Activated CD8-positive, alpha-beta T cell treated with anti-CD3 and anti-CD28 coated beads, Interleukin-2, amount 10 ng/mL, durations not matched to agents 7 days and 5 days (primary cell): ENCODE measurements around the gene HSP90AA1. TPM values are rescaled to one million over a fixed set of nuclear protein-coding genes. Genes with fewer than 3 reads are reported as not detected.
A peak's percentile ranks its signal among the peaks of the same experiment; 100 is the strongest.
"Not testable (repeated sequence)": the region's sequence is repeated elsewhere in the genome, so short reads cannot be mapped to it uniquely, and the experiment has no call there.

Source experiments
- ATAC-seq: fragments of 150-1000 bp; cut with Tn5 transposase; one replicate; pipeline ENCODE4 v1.10.0; 2021; ENCODE audit warnings: moderate library complexity
- CTCF ChIA-PET: fragments of 350-600 bp; sonication (Branson Sonifier 250); formaldehyde crosslinking; loops from one replicate; lab custom pipeline; 2021; ENCODE audit warnings: antibody characterized with exemption; lab: Charles Lee
- POLR2A ChIA-PET: fragments of 350-600 bp; sonication (Branson Sonifier 250); formaldehyde crosslinking; loops from one replicate; lab custom pipeline; 2021; ENCODE audit warnings: antibody characterized with exemption; lab: Charles Lee
- DNase-seq: peaks from one replicate; pipeline ENCODE4 v3.0.0-alpha.2; 2020
- H3K27ac Mint-ChIP-seq: one replicate; pipeline ENCODE4 v1.8.0; 2021; ENCODE audit warnings: mild to moderate bottlenecking, mixed read lengths
- H3K27me3 Mint-ChIP-seq: one replicate; pipeline ENCODE4 v1.8.0; 2021; ENCODE audit warnings: low read depth, mixed read lengths
- H3K36me3 Mint-ChIP-seq: one replicate; pipeline ENCODE4 v1.8.0; 2021; ENCODE audit warnings: low read depth, mixed read lengths
- H3K4me1 Mint-ChIP-seq: one replicate; pipeline ENCODE4 v1.8.0; 2021; ENCODE audit warnings: low read depth, mixed read lengths
- H3K4me3 Mint-ChIP-seq: one replicate; pipeline ENCODE4 v1.8.0; 2021; ENCODE audit warnings: mild to moderate bottlenecking, mixed read lengths
- H3K9me3 Mint-ChIP-seq: one replicate; pipeline ENCODE4 v1.8.0; 2022; ENCODE audit warnings: mixed read lengths; ENCODE audit not compliant: insufficient read depth
- total RNA-seq, 2 experiments: library from RNA; stranded (reverse); gene quantifications; one replicate each; pipeline ENCODE4 v1.2.3, GENCODE V29; 2021

Gene HSP90AA1
- total RNA-seq, 2 experiments from 2014 or later = 702 to 715 TPM

- CTCF ChIA-PET = no interaction called here
- POLR2A ChIA-PET = no interaction called here
- Mint-ChIP-seq H3K4me3 (no peak overlapping the region), H3K27me3 (no peaks in the 10 kb centered on the region), H3K4me1 (peaks cover 32% of the 10 kb centered on the region), H3K36me3 (peaks cover 3% of the 10 kb centered on the region), H3K27ac (no peak overlapping the region), H3K9me3 (no peaks in the 10 kb centered on the region)
- no peak for ATAC-seq
- DNase-seq = no peak
These were observed 6.0 kb upstream of the HSP90AA1 start for GRCh38 chr14:102092806-102093205.

- H3K27me3 Mint-ChIP-seq = no peaks in the 10 kb centered on the region
- POLR2A ChIA-PET = interaction anchor here (0.6 kb wide), 1 partner anchor 234 kb away, joined by 3 read pairs; no protein-coding TSS in a partner anchor
- peaks cover 9% of the 10 kb centered on the region for H3K36me3 Mint-ChIP-seq
- no peak overlapping the region for H3K27ac Mint-ChIP-seq
- no peaks in the 10 kb centered on the region for H3K9me3 Mint-ChIP-seq
- CTCF ChIA-PET = interaction anchor here (0.9 kb wide), 1 partner anchor 130 kb away, joined by 3 read pairs; no protein-coding TSS in a partner anchor
- ATAC-seq (no peak), DNase-seq (no peak)
- peaks cover 29% of the 10 kb centered on the region for H3K4me1 Mint-ChIP-seq
- H3K4me3 Mint-ChIP-seq = no peak overlapping the region
These were observed 3.9 kb upstream of the HSP90AA1 start for GRCh38 chr14:102090713-102091112.

GRCh38 chr14:102089621-102090343 is 2.9 kb upstream of the HSP90AA1 start:
- DNase-seq (no peak), ATAC-seq (no peak)
- ChIA-PET CTCF (interaction anchor here (1.9 to 2.4 kb wide), 2 partner anchors 9 to 225 kb away, joined by 7 read pairs; no protein-coding TSS in a partner anchor), POLR2A (interaction anchor here (0.9 kb wide), 1 partner anchor 13 kb away, joined by 3 read pairs; no protein-coding TSS in a partner anchor)
- Mint-ChIP-seq H3K27me3 (no peaks in the 10 kb centered on the region), H3K4me1 (peaks cover 33% of the 10 kb centered on the region), H3K27ac (peak overlapping the region; percentile 71), H3K9me3 (no peaks in the 10 kb centered on the region), H3K36me3 (peaks cover 18% of the 10 kb centered on the region), H3K4me3 (peak overlapping the region; percentile 55)

- Mint-ChIP-seq H3K27me3 (no peaks in the 10 kb centered on the region), H3K4me3 (peak overlapping the region; percentile 94), H3K36me3 (peaks cover 34% of the 10 kb centered on the region), H3K9me3 (no peaks in the 10 kb centered on the region), H3K4me1 (peaks cover 49% of the 10 kb centered on the region), H3K27ac (peak overlapping the region; percentile 95)
- ATAC-seq = peak; percentile 7
- POLR2A ChIA-PET = interaction anchor here (0.6 to 1.4 kb wide), 5 partner anchors 51 to 231 kb away, joined by 3 to 8 read pairs (median 3); partner anchors contain the start of gene WDR20
- peak; percentile 68 for DNase-seq
- CTCF ChIA-PET = interaction anchor here (0.6 to 2.4 kb wide), 6 partner anchors 8 to 226 kb away, joined by 3 to 9 read pairs (median 7); no protein-coding TSS in a partner anchor
These were observed 1.4 kb upstream of the HSP90AA1 start for GRCh38 chr14:102088012-102088792.

GRCh38 chr14:102087762-102088011 is 843 bp upstream of the HSP90AA1 start:
- Mint-ChIP-seq H3K36me3 (peaks cover 39% of the 10 kb centered on the region), H3K27ac (peak overlapping the region; percentile 95), H3K4me1 (peaks cover 54% of the 10 kb centered on the region), H3K27me3 (no peaks in the 10 kb centered on the region), H3K4me3 (peak overlapping the region; percentile 94), H3K9me3 (no peaks in the 10 kb centered on the region)
- ChIA-PET POLR2A (interaction anchor here (0.6 to 1.4 kb wide), 4 partner anchors 52 to 231 kb away, joined by 3 to 8 read pairs (median 3); partner anchors contain the start of gene WDR20), CTCF (interaction anchor here (0.6 to 2.4 kb wide), 5 partner anchors 8 to 126 kb away, joined by 3 to 9 read pairs (median 7); no protein-coding TSS in a partner anchor)
- DNase-seq (no peak), ATAC-seq (no peak)

- DNase-seq (no peak), ATAC-seq (no peak)
- ChIA-PET CTCF (no interaction called here), POLR2A (interaction anchor here (0.6 to 0.7 kb wide), 2 partner anchors 11 to 121 kb away, joined by 3 to 4 read pairs; no protein-coding TSS in a partner anchor)
- Mint-ChIP-seq H3K4me3 (peak overlapping the region; percentile 82), H3K9me3 (no peaks in the 10 kb centered on the region), H3K36me3 (peaks cover 49% of the 10 kb centered on the region), H3K27ac (peak overlapping the region; percentile 92), H3K27me3 (no peaks in the 10 kb centered on the region), H3K4me1 (peaks cover 65% of the 10 kb centered on the region)
These were observed 204 bp downstream of the HSP90AA1 start for GRCh38 chr14:102086709-102086971.

GRCh38 chr14:102085948-102086708 is 716 bp downstream of the HSP90AA1 start:
- POLR2A ChIA-PET = interaction anchor here (0.6 to 1.0 kb wide), 5 partner anchors 10 to 120 kb away, joined by 3 to 4 read pairs (median 3); no protein-coding TSS in a partner anchor
- H3K27me3 Mint-ChIP-seq = no peaks in the 10 kb centered on the region
- peak; percentile 41 for ATAC-seq
- CTCF ChIA-PET = interaction anchor here (1.3 to 1.6 kb wide), 2 partner anchors 10 to 231 kb away, joined by 4 to 5 read pairs; no protein-coding TSS in a partner anchor
- peaks cover 70% of the 10 kb centered on the region for H3K4me1 Mint-ChIP-seq
- H3K36me3 Mint-ChIP-seq = peaks cover 54% of the 10 kb centered on the region
- no peaks in the 10 kb centered on the region for H3K9me3 Mint-ChIP-seq
- H3K27ac Mint-ChIP-seq = peak overlapping the region; percentile 89
- peak; percentile 73 for DNase-seq
- peak overlapping the region; percentile 95 for H3K4me3 Mint-ChIP-seq

- Mint-ChIP-seq H3K27ac (peak overlapping the region; percentile 89), H3K36me3 (peaks cover 61% of the 10 kb centered on the region), H3K9me3 (no peaks in the 10 kb centered on the region), H3K4me1 (peaks cover 75% of the 10 kb centered on the region), H3K4me3 (peak overlapping the region; percentile 95), H3K27me3 (no peaks in the 10 kb centered on the region)
- POLR2A ChIA-PET = interaction anchor here (0.7 to 1.0 kb wide), 3 partner anchors 11 to 120 kb away, joined by 3 to 4 read pairs (median 3); no protein-coding TSS in a partner anchor
- CTCF ChIA-PET = interaction anchor here (1.0 to 1.6 kb wide), 4 partner anchors 11 to 439 kb away, joined by 3 to 5 read pairs (median 4); no protein-coding TSS in a partner anchor
- no peak for DNase-seq
- no peak for ATAC-seq
These were observed 1.4 kb downstream of the HSP90AA1 start for GRCh38 chr14:102085488-102085887.

GRCh38 chr14:102084931-102085330 is 1.9 kb downstream of the HSP90AA1 start:
- CTCF ChIA-PET = interaction anchor here (0.8 to 1.6 kb wide), 5 partner anchors 12 to 440 kb away, joined by 3 to 5 read pairs (median 4); no protein-coding TSS in a partner anchor
- no peak for ATAC-seq

GRCh38 chr14:102084522-102084921 is 2.3 kb downstream of the HSP90AA1 start:
- CTCF ChIA-PET = interaction anchor here (0.8 to 1.6 kb wide), 4 partner anchors 12 to 440 kb away, joined by 3 to 4 read pairs (median 4); no protein-coding TSS in a partner anchor
- ATAC-seq, H3K9me3 Mint-ChIP-seq: not testable (repeated sequence)

More at GRCh38 chr14:102084931-102085330, 1.9 kb downstream of the HSP90AA1 start:
- Mint-ChIP-seq H3K27me3 (no peaks in the 10 kb centered on the region), H3K9me3 (no peaks in the 10 kb centered on the region), H3K36me3 (peaks cover 66% of the 10 kb centered on the region), H3K4me3 (peak overlapping the region; percentile 95), H3K27ac (peak overlapping the region; percentile 89), H3K4me1 (peaks cover 71% of the 10 kb centered on the region)
- no peak for DNase-seq
- POLR2A ChIA-PET = interaction anchor here (1.0 kb wide), 1 partner anchor 12 kb away, joined by 3 read pairs; no protein-coding TSS in a partner anchor

More at GRCh38 chr14:102084522-102084921, 2.3 kb downstream of the HSP90AA1 start:
- DNase-seq, POLR2A ChIA-PET, H3K27me3 Mint-ChIP-seq: not testable (repeated sequence)
- H3K27ac Mint-ChIP-seq = peak overlapping the region; percentile 89
- peaks cover 70% of the 10 kb centered on the region for H3K36me3 Mint-ChIP-seq
- peaks cover 67% of the 10 kb centered on the region for H3K4me1 Mint-ChIP-seq
- peak overlapping the region; percentile 95 for H3K4me3 Mint-ChIP-seq
